ENCODE measurements around the gene CAPN15.

DNA sequence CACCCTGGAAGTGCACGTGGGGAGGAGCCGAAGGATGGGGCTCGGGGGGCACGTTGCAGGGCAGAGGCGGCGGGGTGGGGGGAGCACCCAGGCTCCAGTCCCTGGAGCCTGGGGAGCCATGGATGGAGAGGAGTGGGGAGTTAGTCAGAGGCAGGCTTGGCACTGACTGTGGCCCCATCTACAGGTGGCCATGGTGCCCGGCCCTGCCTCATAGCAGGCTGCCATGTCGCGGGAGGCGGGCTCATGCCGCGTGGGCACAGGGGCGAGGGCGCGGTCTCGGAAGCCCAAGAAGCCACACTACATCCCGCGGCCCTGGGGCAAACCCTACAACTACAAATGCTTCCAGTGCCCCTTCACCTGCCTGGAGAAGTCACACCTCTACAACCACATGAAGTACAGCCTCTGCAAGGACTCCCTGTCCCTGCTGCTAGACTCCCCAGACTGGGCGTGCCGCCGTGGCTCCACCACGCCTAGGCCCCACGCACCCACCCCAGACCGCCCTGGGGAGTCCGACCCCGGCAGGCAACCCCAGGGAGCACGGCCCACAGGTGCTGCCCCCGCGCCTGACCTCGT, 35.6 kb downstream of the CAPN15 start:
- TF ChIP-seq, protein P1, sequence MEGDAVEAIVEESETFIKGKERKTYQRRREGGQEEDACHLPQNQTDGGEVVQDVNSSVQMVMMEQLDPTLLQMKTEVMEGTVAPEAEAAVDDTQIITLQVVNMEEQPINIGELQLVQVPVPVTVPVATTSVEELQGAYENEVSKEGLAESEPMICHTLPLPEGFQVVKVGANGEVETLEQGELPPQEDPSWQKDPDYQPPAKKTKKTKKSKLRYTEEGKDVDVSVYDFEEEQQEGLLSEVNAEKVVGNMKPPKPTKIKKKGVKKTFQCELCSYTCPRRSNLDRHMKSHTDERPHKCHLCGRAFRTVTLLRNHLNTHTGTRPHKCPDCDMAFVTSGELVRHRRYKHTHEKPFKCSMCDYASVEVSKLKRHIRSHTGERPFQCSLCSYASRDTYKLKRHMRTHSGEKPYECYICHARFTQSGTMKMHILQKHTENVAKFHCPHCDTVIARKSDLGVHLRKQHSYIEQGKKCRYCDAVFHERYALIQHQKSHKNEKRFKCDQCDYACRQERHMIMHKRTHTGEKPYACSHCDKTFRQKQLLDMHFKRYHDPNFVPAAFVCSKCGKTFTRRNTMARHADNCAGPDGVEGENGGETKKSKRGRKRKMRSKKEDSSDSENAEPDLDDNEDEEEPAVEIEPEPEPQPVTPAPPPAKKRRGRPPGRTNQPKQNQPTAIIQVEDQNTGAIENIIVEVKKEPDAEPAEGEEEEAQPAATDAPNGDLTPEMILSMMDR (IDR thresholded peaks at IDR 0.05) = no peak
- TF ChIP-seq POLR2A (IDR thresholded peaks at IDR 0.05) = no peak

All from testis (tissue), 2 donors.